Gastrocnemius medialis (tissue), 4 donors: ENCODE results near the gene ZNF700.

ENCODE experiments used
- POLR2A ChIP-seq, 2 donors: fragments of 450-650 bp; IDR thresholded peaks; one replicate each; pipeline ENCODE4 v1.6.1; 2017; ENCODE audit warnings: antibody characterized with exemption in 2 of 2, mild to moderate bottlenecking in 2 of 2, moderate library complexity in 2 of 2
- TF ChIP-seq, protein P1 (sequence below), 5 experiments: fragments of 450-650 bp in 3 of 5; fragments of 200-600 bp in 2 of 5; sonication (generic) in 2 of 5; IDR thresholded peaks in 4 of 5; conservative IDR thresholded peaks in 1 of 5; 1 replicate in 4 of 5; 2 replicates in 1 of 5; pipeline ENCODE4 v1.5.1; 2016 to 2019; ENCODE audit warnings: antibody characterized with exemption in 5 of 5, mild to moderate bottlenecking in 3 of 5, moderate library complexity in 3 of 5

DNA sequence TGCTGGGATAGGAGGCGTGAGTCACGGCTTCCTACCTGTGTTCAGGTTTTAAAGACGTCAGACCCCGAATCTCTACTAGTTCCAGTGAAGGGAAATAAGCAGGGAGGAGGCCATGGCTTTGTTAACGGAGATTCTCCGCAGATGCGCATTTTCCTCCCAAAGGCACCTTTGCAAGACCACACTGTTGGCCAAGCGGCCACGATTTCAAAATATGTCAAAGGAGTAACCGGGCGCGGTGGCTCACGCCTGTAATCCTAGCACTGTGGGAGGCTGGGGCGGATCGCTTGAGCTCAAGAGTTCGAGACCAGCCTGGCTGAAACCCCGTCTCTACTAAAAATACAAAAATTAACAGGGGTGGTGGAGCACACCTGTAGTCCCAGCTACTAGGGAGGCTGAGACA, 61.8 kb downstream of the ZNF700 start:
- TF ChIP-seq, protein P1, sequence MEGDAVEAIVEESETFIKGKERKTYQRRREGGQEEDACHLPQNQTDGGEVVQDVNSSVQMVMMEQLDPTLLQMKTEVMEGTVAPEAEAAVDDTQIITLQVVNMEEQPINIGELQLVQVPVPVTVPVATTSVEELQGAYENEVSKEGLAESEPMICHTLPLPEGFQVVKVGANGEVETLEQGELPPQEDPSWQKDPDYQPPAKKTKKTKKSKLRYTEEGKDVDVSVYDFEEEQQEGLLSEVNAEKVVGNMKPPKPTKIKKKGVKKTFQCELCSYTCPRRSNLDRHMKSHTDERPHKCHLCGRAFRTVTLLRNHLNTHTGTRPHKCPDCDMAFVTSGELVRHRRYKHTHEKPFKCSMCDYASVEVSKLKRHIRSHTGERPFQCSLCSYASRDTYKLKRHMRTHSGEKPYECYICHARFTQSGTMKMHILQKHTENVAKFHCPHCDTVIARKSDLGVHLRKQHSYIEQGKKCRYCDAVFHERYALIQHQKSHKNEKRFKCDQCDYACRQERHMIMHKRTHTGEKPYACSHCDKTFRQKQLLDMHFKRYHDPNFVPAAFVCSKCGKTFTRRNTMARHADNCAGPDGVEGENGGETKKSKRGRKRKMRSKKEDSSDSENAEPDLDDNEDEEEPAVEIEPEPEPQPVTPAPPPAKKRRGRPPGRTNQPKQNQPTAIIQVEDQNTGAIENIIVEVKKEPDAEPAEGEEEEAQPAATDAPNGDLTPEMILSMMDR (IDR thresholded peaks at IDR 0.05 in 4 of 5, conservative IDR thresholded peaks at IDR 0.05 in 1 of 5) = no peak
- TF ChIP-seq POLR2A (IDR thresholded peaks at IDR 0.05) = no peak
